Measurements from ENCODE around the gene NRAP. TPM values are rescaled to one million over a fixed set of nuclear protein-coding genes. Genes with fewer than 3 reads are reported as not detected.

The NRAP gene
- total and polyA plus RNA-seq, 2 of the 8 experiments (the other 6 are each of a cell fraction or from before 2014, with no cell fraction given), result not detected

GRCh38 chr10:113709221-113709838, 45.5 kb upstream of the NRAP start:
- Histone ChIP-seq H4K91ac (replicated peaks; ENCODE audit: insufficient read length, low read length) (no peak overlapping the region), H3K79me2 (ENCODE audit: control insufficient read depth in 1 of 2, insufficient read depth in 2 of 2, low read length in 2 of 2) (no peaks in the 10 kb centered on the region), H3K56ac (replicated peaks; ENCODE audit: insufficient read length, low read depth, low read length) (no peak overlapping the region), H3K23ac (ENCODE audit: insufficient read length) (no peak overlapping the region), H3K4me1 (replicated peaks in 1 of 4; ENCODE audit: control insufficient read depth in 3 of 4, insufficient read depth in 4 of 4, low read length in 3 of 4) (peaks cover 3 to 21% (median 15%) of the 10 kb centered on the region in 4 experiments; a peak in 6 of 7 replicates), H2BK5ac (ENCODE audit: low read depth, low read length) (no peak overlapping the region), H3K23me2 (ENCODE audit: low read depth, low read length) (no peaks in the 10 kb centered on the region), H3K27ac (ENCODE audit: low read depth, low read length) (no peak overlapping the region), H2BK120ac (replicated peaks; ENCODE audit: low read depth, low read length) (no peak overlapping the region), H2BK20ac (ENCODE audit: low read length) (no peak overlapping the region), H3K4me2 (ENCODE audit: insufficient read depth in 1 of 2, low read depth in 2 of 2, low read length in 2 of 2) (peak overlapping the region; percentile 40 to 44; a peak in 3 of 4 replicates), H3K18ac (ENCODE audit: extremely low read depth, low read length) (no peak overlapping the region), H4K20me1 (replicated peaks in 1 of 2; ENCODE audit: control insufficient read depth in 1 of 2, insufficient read depth in 2 of 2, low read length in 2 of 2) (no peaks in the 10 kb centered on the region), H2AK5ac (ENCODE audit: low read depth, low read length) (no peak overlapping the region), H2BK12ac (ENCODE audit: low read depth, low read length) (no peak overlapping the region), H2BK15ac (ENCODE audit: low read length) (no peak overlapping the region), H3K14ac (ENCODE audit: insufficient read length) (no peak overlapping the region), H3K4ac (replicated peaks; ENCODE audit: insufficient read length, low read depth, low read length) (no peak overlapping the region), H3K4me3 (ENCODE audit: extremely low read depth in 1 of 4, insufficient read depth in 2 of 4, low read depth in 3 of 4, low read length in 4 of 4) (no peak overlapping the region; a peak in 2 of 8 replicates), H2AFZ (ENCODE audit: low read length) (no peak overlapping the region), H3K27me3 (replicated peaks in 1 of 4; ENCODE audit: control insufficient read depth in 3 of 4, extremely low read depth in 1 of 4, insufficient read depth in 3 of 4, low read length in 3 of 4) (no peaks in the 10 kb centered on the region), H3K36me3 (ENCODE audit: control insufficient read depth in 2 of 4, insufficient read depth in 4 of 4, low read length in 3 of 4) (no peaks in the 10 kb centered on the region), H4K5ac (ENCODE audit: insufficient read length, low read depth, low read length) (no peak overlapping the region), H3K9me3 (ENCODE audit: insufficient read depth in 2 of 2, low read depth in 1 of 2, low read length in 1 of 2) (no peaks in the 10 kb centered on the region), H3K9ac (replicated peaks in 1 of 4; ENCODE audit: extremely low read depth in 1 of 4, low read depth in 3 of 4, low read length in 3 of 4) (no peak overlapping the region), H3K79me1 (ENCODE audit: low read depth, low read length) (no peaks in the 10 kb centered on the region), H4K8ac (ENCODE audit: extremely low read depth, insufficient read depth, low read length) (no peak overlapping the region)
- no peak for FAIRE-seq
- ChIA-PET POLR2A (ENCODE audit: partially characterized antibody) (no interaction called here), CTCF (ENCODE audit: partially characterized antibody) (interaction anchor here (0.6 to 3.0 kb wide), 3 partner anchors 24 to 71 kb away, joined by 3 to 8 read pairs (median 3); partner anchors contain the start of gene PLEKHS1)
- 44% methylated on average over 8 of the region's 8 CpGs; no CpG with 5 or more reads in 1 of the 2 experiments for WGBS, 2 experiments (ENCODE audit: extremely low coverage in 1 of 2, insufficient coverage in 1 of 2, insufficient read length in 1 of 2, insufficient replicate concordance in 2 of 2, low coverage in 1 of 2, low lambda C conversion rate in 2 of 2, missing lambda C conversion rate in 1 of 2)
- DNase-seq (ENCODE audit: low read depth in 1 of 2, low spot score in 2 of 2), result no peak
- no peak for TF ChIP-seq KDM4A (IDR thresholded peaks at IDR 0.05; ENCODE audit: low read depth, low read length, severe bottlenecking)
- TF ChIP-seq TEAD4 (IDR thresholded peaks at IDR 0.05; ENCODE audit: low read depth, low read length), result no peak
- no peak for TF ChIP-seq TCF12 (IDR thresholded peaks at IDR 0.05; ENCODE audit: low read depth, low read length)
- TF ChIP-seq SP2 (IDR thresholded peaks at IDR 0.05; ENCODE audit: low read length), result no peak
- TF ChIP-seq MAX (IDR thresholded peaks at IDR 0.05), result no peak
- no peak for TF ChIP-seq GABPA (IDR thresholded peaks at IDR 0.05; ENCODE audit: borderline replicate concordance, insufficient read depth, low read length)
- no peak for TF ChIP-seq NRF1 (IDR thresholded peaks at IDR 0.05; ENCODE audit: low read depth, low read length)
- no peak for TF ChIP-seq POLR2A (IDR thresholded peaks at IDR 0.05; ENCODE audit: control extremely low read depth in 1 of 2, low read depth in 2 of 2, low read length in 2 of 2)
- TF ChIP-seq NANOG (IDR thresholded peaks at IDR 0.05; ENCODE audit: insufficient read depth, low read depth, low read length, poor library complexity, severe bottlenecking), result no peak
- TF ChIP-seq EP300 (IDR thresholded peaks at IDR 0.05; ENCODE audit: borderline replicate concordance in 1 of 2, low read depth in 2 of 2, low read length in 2 of 2), result no peak
- TF ChIP-seq CBX5 (IDR thresholded peaks at IDR 0.05; ENCODE audit: low read depth, low read length), result no peak
- TF ChIP-seq CREB1 (IDR thresholded peaks at IDR 0.05), result no peak
- no peak for TF ChIP-seq ASH2L (IDR thresholded peaks at IDR 0.05; ENCODE audit: low read length)
- no peak for TF ChIP-seq FOSL1 (IDR thresholded peaks at IDR 0.05; ENCODE audit: insufficient read depth, low read depth, low read length)
